AG09319 (cell line): ENCODE data around the gene ORC5.

Experiments
- DNase-seq: peaks from one replicate; pipeline ENCODE4 v3.0.0-alpha.2; 2010; ENCODE audit warnings: low read depth; ENCODE audit errors: extremely low read depth
- CTCF ChIP-seq: IDR thresholded peaks from 2 replicates; pipeline ENCODE4 v1.5.1; 2011; ENCODE audit warnings: low read depth, mild to moderate bottlenecking, inconsistent platforms, low read length, moderate library complexity

Gene ORC5

GRCh38 chr7:104130726-104131125, 77.1 kb downstream of the ORC5 start:
- no peak for DNase-seq
- TF ChIP-seq CTCF: no peak

GRCh38 chr7:104127204-104127603, 80.6 kb downstream of the ORC5 start:
- no peak for TF ChIP-seq CTCF
- DNase-seq: no peak

GRCh38 chr7:104126411-104126841, 81.4 kb downstream of the ORC5 start:
- no peak for TF ChIP-seq CTCF
- DNase-seq: no peak

- no peak for TF ChIP-seq CTCF
- DNase-seq: no peak
Measured at GRCh38 chr7:104124893-104125477, 82.8 kb downstream of the ORC5 start.

GRCh38 chr7:104124469-104124868, 83.3 kb downstream of the ORC5 start:
- no peak for TF ChIP-seq CTCF
- DNase-seq: no peak

GRCh38 chr7:104123786-104124185, 84.0 kb downstream of the ORC5 start:
- TF ChIP-seq CTCF: no peak

GRCh38 chr7:104113788-104114187, 94.0 kb downstream of the ORC5 start:
- no peak for TF ChIP-seq CTCF
- no peak for DNase-seq

More at GRCh38 chr7:104123786-104124185, 84.0 kb downstream of the ORC5 start:
- no peak for DNase-seq
